Cardiac septum (tissue), 1 donor: ENCODE measurements around the gene OBP2A. TPM values are rescaled to one million over a fixed set of nuclear protein-coding genes. Genes with fewer than 3 reads are reported as not detected.
"Not testable (repeated sequence)": the region's sequence is repeated elsewhere in the genome, so short reads cannot be mapped to it uniquely, and the experiment has no call there.

ENCODE experiments used
- DNase-seq: peaks from one replicate; pipeline ENCODE4 v3.0.0-alpha.2; 2020; ENCODE audit warnings: low spot score
- intact Hi-C: fragments of 100-400 bp; cut with DNase I; formaldehyde crosslinking; loops from one replicate; pipeline ENCODE4 v1.14.0; 2022
- long read RNA-seq: library from polyadenylated mRNA; unstranded; transcript quantifications from one replicate; pipeline ENCODE4 v2.0.0, GENCODE V29; 2021
- total RNA-seq: library from RNA; stranded (reverse); fragmentation: NEBNext Ultra II Directional; extraction: Animal tissue kit (Norgen Biotek cat#: 25700); gene quantifications from one replicate; pipeline ENCODE4 v1.2.1, GENCODE V29; 2021
- donor health status: DM: no; HTN: no; CAD: no.

OBP2A gene, protein sequence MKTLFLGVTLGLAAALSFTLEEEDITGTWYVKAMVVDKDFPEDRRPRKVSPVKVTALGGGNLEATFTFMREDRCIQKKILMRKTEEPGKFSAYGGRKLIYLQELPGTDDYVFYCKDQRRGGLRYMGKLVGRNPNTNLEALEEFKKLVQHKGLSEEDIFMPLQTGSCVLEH
- not detected for total RNA-seq
- long read RNA-seq: 0 reads

DNA sequence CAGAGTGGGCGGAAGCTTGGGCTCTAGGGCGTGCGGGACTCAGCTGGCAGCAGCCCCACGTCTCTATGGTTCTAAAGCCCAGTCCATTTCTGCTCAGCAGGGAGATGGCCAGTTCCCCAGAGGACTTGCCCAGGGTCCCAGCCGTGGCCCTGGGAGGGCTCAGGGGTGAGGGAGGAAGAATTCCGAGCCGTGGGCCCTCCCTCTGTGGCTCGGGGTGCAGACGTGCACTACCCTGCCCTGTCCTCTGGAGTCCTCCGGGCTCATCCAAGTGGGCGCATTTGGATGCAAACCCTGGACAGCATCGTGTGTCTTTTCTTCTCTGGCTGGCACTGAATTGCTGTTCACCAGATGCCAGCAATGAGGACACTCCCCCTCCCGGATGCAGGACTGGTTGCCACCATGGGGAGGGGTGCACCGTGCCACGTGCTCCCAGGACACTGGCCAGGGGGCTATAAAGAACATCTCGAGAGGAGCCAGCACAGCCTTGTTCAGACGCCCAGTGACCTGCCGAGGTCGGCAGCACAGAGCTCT, at the start of gene OBP2A:
TSS of gene OBP2A (plus strand) at position 481 of the 531 bp plus-strand sequence. CDS start 55 bp downstream, outside the sequence.
- intact Hi-C loops, DNase-seq: not testable (repeated sequence)

DNA sequence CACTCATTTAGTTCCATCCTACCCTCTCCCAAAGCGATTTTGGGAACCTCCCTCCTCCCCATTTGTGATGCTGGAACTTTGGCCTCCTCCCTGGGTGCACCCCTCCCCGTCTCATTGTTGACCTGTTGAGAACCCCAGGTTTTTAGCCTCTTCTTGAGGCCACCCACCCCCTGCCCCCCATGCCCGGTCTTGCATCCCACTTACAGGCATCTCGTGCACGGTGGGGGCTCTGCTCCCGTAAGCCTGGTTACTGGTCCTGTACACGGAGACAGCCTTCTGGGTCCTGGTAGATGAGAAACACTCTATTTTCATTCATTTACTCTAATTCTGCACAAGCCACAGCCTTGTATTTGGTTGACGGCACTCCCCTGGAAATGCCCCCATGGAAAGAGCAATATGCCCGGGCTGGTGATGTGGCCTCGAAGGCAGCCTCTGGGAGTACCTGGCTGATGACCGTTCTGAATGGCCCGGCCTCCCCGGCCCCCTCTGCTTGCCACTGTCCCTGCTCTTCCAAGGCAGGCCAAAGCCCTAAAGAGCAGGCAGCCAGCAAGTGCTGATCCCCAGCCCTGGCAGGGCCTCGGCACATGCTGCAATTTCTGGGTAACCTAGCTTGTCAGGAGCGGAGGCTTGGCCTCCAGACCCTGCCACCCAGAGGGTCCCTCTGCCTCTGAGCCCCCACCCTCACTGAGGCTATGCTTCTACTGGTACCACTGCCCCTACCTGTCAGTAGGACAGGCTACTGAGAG, 47.4 kb upstream of the OBP2A start:
- no peak for DNase-seq
- intact Hi-C loops: no loop called here

DNA sequence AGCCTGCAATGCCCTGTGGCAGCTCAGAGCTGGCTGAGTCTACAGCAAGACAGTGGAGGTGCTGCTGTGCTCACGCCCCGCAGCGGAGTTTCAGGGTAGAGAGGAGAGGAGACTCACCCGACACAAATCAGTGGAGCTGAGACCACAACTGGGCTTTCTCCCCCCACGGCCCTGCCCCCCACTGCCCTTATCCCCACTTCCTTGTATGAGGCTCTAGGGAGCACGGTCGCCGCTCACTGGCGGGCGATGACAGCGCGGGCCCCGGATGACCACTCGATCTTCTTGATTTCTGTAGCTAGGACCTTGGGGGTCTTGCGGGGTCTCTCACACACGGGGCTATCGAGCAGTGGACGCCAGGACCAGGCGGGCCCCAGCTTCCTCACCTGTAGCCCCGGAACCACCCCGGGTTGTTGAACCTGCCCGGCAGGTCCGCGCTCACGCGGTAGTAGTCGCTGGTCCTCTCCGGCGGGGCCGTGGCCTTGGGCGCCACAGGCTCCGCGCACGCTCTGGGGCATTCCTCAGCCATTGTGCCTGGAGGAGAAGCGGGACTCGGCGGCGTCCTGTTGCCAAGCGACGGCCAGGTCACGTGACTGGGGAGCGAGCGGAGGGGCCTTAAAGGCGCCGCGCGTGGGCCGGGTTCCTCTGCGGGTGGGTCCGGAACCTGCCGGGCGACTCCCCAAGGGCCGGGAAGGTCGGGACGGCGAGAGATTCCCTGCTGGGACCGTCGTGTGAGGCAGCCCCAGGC, 46.4 kb upstream of the OBP2A start:
- intact Hi-C loops: no loop called here
- peak; percentile 97 for DNase-seq

DNA sequence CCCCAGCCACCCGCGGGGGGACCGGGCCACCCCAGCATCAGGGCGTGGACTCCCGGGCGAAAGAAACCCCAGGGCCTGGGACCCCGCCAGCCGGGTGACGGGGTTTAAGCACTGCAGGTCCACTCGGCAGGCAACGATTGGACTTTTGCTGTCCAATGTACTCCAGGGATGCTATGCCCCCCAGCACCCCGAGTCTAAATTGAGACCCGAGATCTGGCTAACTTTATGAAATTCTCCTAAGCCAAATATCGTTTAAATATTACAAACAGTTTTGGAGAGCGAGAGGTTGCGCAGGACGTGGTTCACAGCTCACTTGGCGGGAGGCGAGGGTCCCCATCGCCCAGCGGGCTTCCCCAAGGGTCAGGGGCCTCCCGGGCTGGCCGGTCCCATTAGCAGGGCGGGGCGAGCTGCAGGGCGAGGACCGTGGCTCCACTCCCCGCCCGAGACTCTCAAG, 45.8 kb upstream of the OBP2A start:
- intact Hi-C loops: no loop called here
- DNase-seq: no peak

DNA sequence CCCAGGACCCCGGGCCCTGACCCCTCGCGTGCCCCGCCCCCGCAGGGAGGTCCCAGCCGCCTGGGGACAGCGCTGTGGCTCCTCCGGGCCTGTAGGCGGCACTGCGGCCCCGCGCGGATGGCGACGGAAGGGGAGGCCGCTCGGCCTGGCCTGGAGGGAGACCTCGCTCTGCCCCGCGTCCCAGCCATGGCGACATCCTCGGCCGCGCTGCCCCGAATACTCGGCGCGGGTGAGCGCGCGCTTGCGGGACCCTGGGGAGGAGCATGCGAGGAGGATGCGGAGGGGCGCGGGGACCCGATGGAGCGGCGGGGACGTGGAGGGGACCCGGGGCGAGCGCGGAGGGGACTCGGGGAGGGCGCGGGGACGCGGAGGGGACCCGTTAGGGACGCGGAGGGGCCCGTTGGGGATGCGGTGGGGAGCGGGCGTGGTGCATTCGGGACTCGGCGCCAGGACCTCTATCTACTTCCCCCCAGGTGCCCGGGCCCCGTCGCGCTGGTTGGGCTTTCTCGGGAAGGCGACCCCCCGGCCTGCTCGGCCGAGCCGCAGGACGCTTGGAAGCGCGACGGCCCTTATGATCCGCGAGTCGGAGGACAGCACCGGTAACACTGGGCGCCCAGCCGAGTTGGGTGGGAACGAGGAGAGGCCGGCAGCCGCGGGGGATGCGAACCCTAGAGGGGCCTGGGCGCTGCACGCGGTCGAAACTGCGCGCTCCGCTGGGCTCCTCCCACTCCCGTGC, 45.2 kb upstream of the OBP2A start, which contains the start of gene MRPS2:
TSS of gene MRPS2 (plus strand) at position 158 of the 736 bp plus-strand sequence. CDS start at position 187, 29 bp downstream.
- DNase-seq: peak; percentile 92
- intact Hi-C loops: no loop called here

DNA sequence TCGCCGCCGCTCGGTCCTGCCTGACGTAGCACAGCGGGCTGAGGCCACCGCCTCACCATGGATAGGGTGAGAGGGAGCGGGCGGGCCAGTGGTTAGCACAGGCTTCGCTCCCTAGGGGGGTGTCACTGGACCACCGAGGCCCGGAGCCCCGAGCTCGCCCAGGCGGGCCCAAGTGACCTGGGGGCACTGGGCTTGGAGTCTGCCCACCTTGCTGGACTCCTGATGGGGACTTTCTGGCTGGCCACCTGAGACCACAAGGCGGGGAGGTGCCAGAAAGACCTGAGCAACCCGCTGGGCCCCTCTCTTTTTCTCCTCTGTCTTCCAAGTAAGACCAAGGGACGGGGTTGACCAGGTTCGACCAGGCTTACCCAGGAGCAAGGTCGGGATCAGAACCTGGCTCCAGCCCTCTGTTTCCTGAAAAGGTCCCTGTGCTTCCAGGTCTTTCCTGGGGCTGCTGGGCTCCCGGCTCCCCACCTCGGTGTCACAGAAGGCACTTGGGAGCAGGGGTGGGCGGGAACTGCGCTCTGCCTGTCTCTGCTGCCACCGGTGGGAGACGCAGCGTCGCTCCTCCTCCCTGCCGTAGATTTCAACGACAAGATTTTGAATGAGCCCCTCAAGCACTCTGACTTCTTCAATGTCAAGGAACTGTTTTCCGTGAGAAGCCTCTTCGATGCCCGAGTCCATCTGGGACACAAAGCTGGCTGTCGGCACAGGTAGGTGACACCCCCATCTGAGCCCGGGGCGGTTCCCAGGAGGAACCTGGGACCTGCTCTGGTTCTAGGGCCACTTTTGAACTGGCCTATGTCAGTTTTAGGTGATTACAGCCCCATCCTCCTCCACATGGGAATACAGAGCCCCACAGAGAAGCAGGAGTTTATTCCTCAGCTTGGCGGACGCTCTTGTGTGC, 44.4 kb upstream of the OBP2A start:
- intact Hi-C loops: no loop called here

DNA sequence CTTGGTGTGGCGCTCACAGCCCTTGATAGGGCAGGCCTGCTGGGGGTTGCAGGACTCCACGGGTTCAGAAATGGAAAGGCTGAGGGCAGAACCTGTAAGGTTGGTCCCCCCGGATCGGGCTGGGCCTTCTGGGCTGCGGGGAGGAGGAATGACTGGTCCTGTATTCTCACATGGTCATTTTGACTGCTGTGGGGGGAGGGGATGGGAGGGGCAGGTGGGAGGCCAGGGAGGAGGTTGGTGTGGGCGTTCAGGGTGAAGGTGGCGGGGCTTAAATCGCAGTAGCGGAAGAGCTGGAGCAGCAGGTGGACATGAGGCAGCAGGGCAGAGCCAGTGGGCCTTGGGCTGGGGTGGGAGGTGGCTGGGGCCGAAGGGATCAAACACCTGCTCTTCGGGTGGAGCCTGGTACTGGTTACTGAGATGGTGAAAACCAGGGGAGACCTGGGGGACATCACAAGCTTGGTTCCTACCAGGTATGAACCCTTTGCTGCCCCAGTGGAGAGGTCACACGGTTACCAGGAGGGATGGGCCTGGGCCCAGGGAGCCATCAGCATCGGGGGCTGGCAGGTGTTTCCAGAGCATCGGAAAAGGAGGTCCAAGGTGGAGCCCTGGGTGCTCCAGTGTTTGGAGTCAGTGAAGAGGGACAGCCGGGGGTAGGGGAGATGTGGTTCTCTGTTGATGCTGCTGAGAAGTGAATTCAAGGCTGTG, 43.6 kb upstream of the OBP2A start:
- intact Hi-C loops: no loop called here
- no peak for DNase-seq

More for the DNA sequence above, 44.4 kb upstream of the OBP2A start:
- no peak for DNase-seq

DNA sequence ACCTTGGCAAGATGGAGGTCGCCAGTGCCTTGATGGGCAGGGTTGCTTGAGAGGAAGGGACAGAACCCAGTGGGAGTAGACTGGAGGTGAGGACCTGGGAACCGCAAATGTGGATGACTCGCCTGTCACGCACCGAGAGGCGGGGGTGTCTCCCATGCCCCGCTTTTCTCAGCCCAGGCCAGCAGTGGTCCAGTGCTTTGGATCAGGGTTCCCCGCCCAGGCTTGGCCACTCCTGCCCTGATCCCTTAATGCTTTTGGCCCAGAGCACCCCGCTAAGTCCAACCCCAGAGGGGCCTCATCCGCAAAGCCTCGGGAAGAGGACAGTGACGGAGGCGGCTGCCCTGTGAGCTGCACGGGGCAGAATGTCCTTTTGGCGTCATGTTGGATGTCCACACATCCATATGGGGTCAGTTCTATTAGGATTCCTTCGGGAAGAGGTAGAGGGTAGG, 43.0 kb upstream of the OBP2A start:
- intact Hi-C loops: no loop called here
- no peak for DNase-seq

DNA sequence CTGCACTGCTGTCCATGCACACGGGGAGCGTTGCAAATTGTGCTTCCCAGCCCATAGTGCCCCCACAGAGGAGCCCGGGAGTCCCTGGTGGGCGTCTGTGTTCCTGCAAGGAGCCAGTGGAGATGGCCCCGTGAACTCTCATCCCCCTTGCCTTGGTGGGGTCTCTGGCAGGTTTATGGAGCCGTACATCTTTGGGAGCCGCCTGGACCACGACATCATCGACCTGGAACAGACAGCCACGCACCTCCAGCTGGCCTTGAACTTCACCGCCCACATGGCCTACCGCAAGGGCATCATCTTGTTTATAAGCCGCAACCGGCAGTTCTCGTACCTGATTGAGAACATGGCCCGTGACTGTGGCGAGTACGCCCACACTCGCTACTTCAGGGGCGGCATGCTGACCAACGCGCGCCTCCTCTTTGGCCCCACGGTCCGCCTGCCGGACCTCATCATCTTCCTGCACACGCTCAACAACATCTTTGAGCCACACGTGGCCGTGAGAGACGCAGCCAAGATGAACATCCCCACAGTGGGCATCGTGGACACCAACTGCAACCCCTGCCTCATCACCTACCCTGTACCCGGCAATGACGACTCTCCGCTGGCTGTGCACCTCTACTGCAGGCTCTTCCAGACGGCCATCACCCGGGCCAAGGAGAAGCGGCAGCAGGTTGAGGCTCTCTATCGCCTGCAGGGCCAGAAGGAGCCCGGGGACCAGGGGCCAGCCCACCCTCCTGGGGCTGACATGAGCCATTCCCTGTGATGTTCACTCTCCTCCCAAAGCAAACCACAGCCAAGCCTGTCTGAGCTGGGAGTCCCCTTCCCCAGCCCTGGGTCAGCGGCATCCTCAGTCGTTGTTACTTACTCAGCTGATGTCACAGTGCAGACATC, 42.3 kb upstream of the OBP2A start:
- intact Hi-C loops: no loop called here
- no peak for DNase-seq

DNA sequence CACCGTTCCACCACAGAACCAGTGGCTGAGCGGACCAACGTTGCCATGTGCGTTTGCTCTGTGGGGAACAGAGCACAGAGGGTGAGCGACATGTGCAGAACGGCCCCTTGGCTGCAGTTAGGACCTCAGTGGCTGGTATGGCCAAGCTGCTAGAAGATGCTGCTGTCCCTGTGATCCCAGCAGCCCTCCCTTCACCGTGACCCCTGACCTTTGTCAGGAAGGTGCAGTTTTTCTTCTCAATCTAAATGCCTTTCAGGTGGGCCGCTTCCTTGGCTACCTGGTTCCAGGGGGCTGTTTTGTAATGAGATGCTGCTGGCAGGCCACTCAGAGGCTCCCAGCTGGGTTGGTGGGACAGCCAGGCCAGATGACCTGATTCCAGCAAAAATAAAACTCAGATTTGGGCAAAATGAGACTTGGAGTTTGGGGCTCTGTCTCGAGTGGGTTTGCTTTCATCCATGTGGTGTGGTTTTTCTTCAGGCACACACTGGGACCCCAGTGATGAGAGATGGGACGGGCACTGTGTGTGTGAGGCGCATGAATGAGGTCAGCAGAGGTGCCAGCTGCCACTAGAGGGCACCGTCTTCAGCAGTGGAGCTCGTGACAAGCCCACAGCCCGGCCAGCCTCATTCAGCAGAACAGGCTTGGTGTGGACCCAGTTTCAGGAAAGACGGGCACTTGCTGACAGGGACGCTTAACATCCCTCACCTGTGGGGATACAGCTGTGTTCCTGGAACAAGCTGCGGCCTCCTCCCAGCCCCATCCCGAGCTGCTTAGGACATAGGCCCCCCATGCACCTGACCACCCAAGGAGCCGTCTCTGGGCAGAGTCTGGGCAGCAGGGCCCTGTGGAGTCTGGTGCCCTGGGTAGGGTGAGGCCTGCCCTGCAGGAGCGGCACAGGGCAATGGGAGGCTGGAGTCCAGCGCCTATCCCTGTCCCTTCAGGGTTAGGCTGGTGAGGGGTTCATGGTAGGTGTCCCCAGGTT, 41.4 kb upstream of the OBP2A start:
- intact Hi-C loops: no loop called here
- DNase-seq: no peak

DNA sequence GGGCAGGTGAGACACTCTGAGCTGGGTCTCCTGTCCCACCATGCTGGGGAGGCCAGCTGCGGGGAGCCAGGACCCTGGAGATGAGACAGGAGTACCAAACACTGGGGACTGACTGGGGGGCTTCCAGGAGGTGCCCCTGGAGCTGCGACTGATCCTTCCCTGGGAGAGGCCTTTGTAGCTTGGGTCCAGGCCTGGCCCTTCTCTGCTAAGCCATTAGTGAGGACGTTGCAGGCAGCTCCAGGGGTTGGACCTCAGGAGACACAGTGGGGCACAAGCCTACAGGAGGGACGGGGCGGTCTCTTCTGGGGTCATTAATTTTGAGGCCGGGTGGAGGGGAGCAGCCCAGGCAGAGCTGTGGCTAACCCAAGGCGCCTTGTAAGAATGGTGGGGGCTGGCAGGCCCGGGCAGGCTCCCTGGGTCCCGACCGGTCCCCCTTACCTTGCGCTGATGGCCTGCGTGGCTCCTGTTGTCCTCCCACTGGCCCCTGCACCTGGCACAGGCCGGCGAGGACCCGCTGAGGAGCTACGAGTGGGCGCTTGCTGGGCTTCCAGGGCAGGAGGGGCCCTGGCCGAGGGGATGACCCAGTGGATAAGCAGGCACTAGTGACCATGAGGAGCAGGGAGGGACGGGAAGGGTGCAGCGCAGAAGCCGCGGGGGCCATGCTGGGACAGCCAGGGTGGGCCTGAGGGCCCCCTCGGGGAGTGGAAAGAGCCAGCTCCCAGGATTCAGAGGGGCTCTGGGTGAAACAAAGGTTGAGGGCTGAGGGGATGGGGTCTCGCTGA, 40.3 kb upstream of the OBP2A start:
- intact Hi-C loops: no loop called here
- no peak for DNase-seq

DNA sequence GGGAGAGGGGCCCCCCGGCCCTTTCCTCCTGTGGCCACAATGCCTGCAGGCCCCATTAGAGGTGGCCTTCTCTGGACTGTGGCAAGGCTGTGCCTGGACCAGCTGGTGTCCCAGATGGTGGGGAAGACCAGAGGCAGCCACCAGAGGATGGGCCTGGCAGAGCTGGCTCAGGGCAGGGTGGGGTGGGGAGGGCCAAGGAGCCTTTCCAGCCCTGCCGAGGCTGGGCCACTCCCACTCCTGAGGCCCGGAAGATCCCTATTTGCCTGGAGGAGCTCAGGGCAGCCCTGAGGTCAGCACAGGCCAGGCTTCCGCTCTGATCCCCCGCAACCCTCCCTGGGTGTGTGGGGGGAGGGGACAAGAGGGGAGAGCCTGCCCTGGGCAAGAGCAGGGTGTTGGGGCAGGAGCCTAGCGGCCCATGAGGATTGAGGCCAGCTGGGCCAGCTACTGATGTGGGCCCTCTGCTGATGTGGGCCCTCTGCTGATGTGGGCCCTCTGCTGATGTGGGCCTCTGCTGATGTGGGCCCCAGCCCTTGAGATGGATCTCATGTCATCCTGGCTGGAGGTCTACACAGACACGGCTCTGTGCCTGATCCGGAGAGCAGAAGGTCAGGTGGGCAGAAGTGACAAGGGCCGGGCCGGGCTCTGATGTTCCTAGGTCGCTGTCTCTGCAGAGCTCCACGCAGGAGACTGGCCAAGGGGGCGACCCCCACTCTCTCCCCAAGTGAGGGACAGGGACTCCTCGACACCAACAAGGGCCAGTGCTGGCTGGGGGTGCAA, 39.4 kb upstream of the OBP2A start:
- peak; percentile 54 for DNase-seq
- intact Hi-C loops: no loop called here

DNA sequence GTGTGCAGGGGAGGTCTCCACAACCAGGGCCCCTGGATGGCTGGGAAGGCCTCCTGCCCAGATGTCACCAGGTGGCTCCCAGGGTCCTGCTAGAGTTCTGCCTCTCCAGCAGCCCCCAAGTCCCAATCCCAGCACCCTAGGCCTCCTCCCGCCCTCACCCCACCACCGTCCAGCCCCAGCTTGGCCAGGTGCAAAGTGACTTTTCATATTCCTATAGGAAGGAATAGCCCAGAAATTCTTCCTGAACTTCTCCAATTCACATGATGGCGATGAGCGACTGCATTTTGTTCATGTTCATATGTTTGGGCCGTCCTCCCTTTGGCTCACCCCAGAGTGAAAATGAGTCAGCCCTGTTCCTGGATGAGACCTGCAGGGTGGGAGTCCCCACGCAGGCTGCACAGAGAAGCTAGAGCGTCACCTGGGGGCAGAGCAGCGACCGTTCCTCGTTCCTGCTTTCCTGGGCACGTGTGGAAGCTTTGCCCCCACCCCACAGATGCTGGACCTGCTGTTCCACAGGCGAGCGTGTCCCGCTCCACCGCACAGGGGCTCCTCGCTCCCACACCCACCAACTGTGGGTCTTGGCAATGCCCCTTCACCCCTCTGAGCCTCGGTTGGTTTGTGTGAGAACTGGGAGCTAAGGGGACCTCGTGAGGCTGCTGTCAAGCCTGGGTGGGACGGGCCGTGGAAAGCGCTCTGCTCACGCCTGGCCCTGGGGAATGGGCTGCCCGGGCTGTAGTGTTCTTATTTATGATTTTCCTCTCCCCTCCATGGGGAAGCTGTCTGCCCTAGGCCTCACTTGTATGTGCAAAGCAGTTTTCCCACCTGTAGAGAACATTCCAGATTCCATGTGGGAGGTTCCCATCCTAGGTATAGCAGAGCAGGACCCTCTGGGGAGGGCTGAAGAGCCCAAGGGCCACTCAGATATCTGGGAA, 38.6 kb upstream of the OBP2A start:
- intact Hi-C loops: no loop called here
- DNase-seq: peak; percentile 57
